HG03025 (cell line): Measurements from ENCODE around the gene UTP4.
"Not testable (repeated sequence)": the region's sequence is repeated elsewhere in the genome, so short reads cannot be mapped to it uniquely, and the experiment has no call there.

ENCODE experiments used
- ATAC-seq: cut with Tn5 transposase; IDR thresholded peaks from one replicate; pipeline ENCODE4 v1.9.1; 2021; ENCODE audit warnings: mild to moderate bottlenecking, moderate library complexity; ENCODE audit not compliant: unreplicated experiment, low FRiP score

UTP4 gene

DNA sequence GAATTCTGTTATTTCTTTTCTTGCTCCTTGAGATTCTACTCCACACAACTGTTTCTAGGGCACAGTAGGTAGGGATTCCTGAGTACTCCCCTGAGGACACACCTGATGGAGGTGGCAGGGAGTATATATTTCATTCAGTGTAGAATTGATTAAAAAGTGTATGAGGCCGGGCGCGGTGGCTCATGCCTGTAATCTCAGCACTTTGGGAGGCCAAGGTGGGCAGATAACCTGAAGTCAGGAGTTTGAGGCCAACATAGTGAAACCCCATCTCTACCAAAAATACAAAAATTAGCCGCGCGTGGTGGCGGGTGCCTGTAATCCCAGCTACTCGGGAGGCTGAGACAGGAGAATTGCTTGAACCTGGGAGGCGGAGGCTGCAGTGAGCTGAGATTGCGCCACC lies 5.6 kb upstream of the UTP4 start:
- ATAC-seq, result not testable (repeated sequence)

DNA sequence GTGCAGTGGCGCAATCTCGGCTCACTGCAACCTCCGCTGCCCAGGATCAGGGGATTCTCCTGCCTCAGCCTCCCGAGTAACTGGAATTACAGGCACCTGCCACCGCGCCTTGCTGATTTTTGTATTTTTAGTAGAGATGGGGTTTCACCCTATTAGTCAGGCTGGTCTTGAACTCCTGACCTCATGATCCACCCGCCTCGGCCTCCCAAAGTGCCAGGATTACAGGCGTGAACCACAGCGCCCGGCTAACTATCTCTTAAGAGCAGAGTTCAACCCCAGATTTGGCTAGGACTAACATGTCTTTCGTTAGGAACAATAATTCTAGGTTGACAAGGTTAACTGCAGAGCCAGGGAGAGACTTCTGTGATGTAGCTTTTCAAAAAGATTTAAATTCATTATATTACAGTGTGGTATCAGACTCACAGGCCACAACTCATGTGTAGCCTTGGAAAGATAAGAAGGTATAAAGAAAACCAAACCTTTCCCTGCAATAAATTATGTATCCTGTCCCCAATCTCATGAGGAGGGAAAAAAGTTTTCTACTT lies 4.4 kb upstream of the UTP4 start:
- ATAC-seq, result no peak

DNA sequence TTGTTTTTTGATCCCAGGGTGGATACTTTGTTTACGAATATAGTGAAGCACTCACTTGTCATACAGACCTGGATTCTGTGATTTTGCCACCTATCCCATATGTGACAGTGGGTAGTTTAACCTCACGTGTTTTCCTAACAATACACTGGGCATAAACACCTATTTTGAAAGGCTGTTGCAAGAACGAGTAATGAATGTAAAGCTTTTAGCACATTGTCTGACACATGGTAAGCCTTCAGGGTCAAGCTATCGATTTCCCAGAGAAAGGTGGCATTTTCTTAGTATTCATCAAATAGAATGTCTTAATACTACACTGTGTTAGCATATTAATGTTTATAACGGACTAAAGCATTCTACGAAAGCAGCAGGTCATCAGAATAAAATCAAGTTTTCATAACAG lies 2.0 kb upstream of the UTP4 start:
- no peak for ATAC-seq

- ATAC-seq, result no peak
Measured at GRCh38 chr16:69131167-69131838, 1.1 kb upstream of the UTP4 start.

DNA sequence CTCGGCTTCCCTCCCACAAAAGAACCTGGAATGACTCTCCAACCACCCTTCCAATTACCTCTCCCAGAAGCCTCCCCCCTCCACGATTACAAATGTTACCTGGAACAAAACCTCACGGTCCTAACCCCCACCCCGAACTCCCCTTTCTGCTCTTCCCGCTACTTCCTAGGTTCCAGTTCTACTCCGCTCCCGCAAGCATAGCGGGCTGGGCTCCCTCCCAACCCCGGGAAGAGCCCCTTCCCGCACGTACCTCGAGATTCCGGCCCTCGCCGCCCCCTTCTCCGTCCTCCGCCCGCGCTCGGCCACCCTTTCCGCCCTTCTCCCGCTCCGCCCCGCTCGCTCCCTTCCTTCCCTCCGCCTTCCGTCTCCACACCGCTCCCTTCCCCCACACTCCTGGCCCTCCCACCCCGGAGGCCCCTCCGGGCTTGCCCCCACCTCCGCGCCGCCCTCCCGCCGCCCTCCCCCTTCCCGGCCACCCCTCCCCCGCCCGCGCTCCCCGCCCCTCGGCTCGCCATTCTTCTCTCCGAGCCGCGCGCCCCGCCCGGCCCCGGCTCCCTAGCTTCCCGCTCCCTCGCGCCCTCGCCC lies 518 bp upstream of the UTP4 start:
- ATAC-seq, result no peak

GRCh38 chr16:69133373-69133954 lies 1.0 kb downstream of the UTP4 start:
- ATAC-seq, result no peak

- ATAC-seq, result no peak
Measured at GRCh38 chr16:69138608-69139007, 6.2 kb downstream of the UTP4 start.

GRCh38 chr16:69139464-69139863 lies 7.0 kb downstream of the UTP4 start:
- ATAC-seq, result not testable (repeated sequence)

GRCh38 chr16:69141014-69141413 lies 8.6 kb downstream of the UTP4 start:
- ATAC-seq, result no peak

DNA sequence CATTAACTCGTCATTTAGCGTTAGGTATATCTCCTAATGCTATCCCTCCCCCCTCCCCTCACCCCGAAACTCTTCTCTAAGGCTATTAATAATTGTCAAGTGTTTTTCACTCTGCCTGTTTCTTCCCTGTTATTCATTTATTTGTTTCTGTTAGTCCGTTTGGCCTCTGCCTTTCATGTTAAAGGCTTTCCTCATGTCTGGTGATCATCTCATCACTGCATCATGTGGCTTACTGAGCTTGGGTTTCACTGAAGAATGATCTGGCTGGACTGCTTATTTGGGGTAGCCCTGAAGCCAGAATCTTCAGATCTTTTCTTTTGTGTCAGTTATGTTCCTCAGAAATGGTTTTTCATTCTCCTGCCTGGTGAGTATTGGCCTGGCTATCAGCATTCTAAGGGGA lies 9.5 kb downstream of the UTP4 start:
- ATAC-seq, result no peak

DNA sequence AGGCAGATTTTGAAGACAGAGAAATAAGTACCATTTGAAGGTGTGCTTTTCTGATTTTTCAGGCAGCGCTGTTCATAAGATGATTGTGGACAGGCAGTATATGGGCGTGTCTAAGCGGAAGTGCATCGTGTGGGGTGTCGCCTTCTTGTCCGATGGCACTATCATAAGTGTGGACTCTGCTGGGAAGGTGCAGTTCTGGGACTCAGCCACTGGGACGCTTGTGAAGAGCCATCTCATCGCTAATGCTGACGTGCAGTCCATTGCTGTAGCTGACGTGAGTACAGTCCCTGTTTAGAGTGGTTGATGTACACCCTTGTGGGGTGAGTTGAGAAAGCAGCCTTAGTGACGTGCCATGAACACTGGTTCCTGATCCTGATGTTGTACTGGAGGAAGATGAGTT lies 10.7 kb downstream of the UTP4 start:
- ATAC-seq, result no peak

GRCh38 chr16:69145658-69146057 lies 13.2 kb downstream of the UTP4 start:
- ATAC-seq, result no peak

DNA sequence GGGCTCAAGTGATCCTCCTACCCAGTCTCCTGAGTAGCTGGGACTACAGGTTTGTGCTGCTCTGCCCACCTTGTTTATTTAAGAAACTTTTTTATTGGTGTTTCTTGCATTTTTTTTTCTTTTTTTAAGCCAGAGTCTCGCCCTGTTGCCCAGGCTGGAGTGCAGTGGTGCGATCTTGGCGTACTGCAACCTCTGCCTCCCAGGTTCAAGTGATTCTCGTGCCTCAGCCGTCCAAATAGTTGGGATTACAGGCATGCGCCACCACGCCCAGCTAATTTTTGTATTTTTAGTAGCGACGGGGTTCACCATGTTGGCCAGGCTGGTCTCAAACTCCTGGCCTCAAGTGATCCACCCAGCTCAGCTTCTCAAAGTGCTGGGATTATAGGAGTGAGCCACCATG lies 17.2 kb downstream of the UTP4 start:
- ATAC-seq, result not testable (repeated sequence)

- no peak for ATAC-seq
Measured at GRCh38 chr16:69150146-69150865, 17.9 kb downstream of the UTP4 start.

GRCh38 chr16:69157196-69157595 lies 24.7 kb downstream of the UTP4 start:
- no peak for ATAC-seq

GRCh38 chr16:69160192-69160591 lies 27.7 kb downstream of the UTP4 start:
- no peak for ATAC-seq

- ATAC-seq, result no peak
Measured at GRCh38 chr16:69165584-69165983, 33.1 kb downstream of the UTP4 start.

GRCh38 chr16:69166221-69166833 lies 33.9 kb downstream of the UTP4 start:
- ATAC-seq, result no peak

DNA sequence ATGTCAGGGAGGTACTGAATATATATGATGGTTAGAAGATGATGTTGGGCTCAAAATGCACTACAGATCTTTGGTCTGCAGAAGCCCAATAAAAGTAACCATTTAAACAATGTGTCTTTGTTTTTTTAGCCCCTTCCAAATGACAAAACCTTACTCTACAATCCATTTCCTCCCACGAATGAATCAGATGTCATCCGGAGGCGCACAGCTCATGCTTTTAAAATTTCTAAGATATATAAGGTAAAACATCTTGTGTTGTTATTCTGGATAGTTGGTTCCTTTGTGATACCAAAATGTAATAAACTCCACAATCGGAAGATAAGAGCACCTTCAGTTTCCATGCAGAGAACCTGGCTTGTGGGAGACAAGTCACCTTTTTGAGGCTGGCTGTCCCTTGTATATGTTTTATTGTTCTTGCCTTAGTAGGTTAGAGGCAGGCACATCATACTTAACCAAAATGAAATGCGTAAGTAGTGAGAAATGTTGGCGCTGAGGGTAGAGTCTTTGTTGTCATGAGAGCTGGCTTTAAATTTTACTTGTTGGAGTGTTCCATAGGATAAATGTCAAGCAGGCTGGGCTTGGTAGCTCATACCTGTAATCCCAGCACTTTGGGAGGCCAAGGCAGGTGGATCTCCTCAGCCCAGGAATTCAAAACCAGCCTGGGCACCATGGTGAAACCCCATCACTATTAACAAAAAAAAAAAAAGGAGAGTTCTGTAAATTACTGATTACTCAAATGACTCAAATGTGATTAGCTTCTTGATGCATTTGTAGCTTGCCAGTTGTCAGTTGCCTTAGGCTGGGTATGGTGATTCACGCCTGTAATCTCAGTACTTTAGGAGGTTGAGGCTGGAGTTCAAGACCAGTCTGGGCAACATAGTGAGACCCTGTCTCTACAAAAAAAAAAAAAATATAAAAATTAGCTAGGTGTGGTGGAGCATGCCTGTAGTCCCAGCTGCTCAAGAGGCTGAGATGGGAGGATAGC lies 34.8 kb downstream of the UTP4 start:
- no peak for ATAC-seq

- ATAC-seq, result no peak
Measured at GRCh38 chr16:69169051-69169450, 36.6 kb downstream of the UTP4 start.
